Mucosa of rectum (tissue), 2 donors: ENCODE data around the gene SLC10A1.

Source experiments
- H3K27ac ChIP-seq, 2 donors: one replicate each; pipeline ENCODE4 v1.7.0; 2013; ENCODE audit warnings: inconsistent platforms in 2 of 2, low read depth in 2 of 2, low read length in 2 of 2
- H3K27me3 ChIP-seq, 2 donors: one replicate each; pipeline ENCODE4 v1.7.0; 2013; ENCODE audit warnings: low read length in 2 of 2; ENCODE audit not compliant: control insufficient read depth in 2 of 2, insufficient read depth in 2 of 2
- H3K36me3 ChIP-seq, 2 donors: one replicate each; pipeline ENCODE4 v1.7.0; 2013; ENCODE audit warnings: low read length in 2 of 2; ENCODE audit not compliant: control insufficient read depth in 2 of 2, insufficient read depth in 2 of 2
- H3K4me1 ChIP-seq, 2 donors: one replicate each; pipeline ENCODE4 v1.7.0; 2013; ENCODE audit warnings: low read length in 2 of 2, mild to moderate bottlenecking in 1 of 2; ENCODE audit not compliant: control insufficient read depth in 2 of 2, insufficient read depth in 2 of 2
- H3K4me3 ChIP-seq, 2 donors: one replicate each; pipeline ENCODE4 v1.7.0; 2013; ENCODE audit warnings: low read length in 2 of 2
- H3K9ac ChIP-seq, 2 donors: one replicate each; pipeline ENCODE4 v1.7.0; 2013; ENCODE audit warnings: low read length in 2 of 2, low read depth in 1 of 2, mild to moderate bottlenecking in 1 of 2
- H3K9me3 ChIP-seq, 2 donors: one replicate each; pipeline ENCODE4 v1.7.0; 2013; ENCODE audit warnings: low read length in 2 of 2; ENCODE audit not compliant: control insufficient read depth in 2 of 2
- donor health status: healthy.
- donor health status: Normal muscosa, but diverticular disease.

Gene SLC10A1

DNA sequence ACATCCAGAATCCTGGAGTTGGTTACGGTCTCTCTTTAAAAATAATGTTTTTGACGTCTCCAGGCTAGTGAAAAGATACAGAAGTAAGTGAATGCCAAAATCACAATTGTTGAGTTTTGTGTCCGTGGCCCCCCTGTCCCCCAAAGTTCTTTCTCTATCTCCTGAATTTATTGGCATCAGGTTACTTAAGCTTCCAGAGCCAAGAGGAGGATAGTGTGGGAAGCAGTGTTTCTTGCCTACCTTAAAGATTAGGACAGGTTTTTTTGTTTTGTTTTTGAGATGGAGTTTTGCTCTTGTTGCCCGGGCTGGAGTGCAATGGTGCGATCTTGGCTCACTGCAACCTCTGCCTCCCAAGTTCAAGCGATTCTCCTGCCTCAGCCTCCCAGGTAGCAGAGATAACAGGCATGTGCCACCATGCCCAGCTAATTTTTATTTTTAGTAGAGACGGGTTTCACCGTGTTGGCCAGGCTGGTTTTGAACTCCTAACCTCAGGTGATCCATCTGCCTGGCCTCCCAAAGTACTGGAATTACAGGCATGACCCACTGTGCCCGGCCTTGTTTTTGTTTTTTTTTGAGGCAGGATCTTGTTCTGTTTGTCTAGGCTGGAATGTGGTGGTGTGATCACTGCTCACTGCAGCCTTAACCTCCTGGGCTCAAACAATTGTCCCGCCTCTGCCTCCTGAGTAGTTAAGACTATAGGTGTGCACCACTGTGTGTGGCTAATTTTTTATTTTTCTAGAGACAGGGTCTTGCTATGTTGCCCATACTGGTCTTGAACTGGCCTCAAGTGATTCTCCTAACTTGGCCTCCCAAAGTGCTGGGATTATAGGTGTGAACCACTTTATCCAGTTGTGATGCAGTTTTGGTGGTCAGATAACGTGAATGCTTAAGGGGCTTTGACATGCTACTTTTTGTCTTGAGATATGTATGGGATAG lies 24.7 kb downstream of the SLC10A1 start:
- peaks cover 8 to 18% of the 10 kb centered on the region in 2 donors for H3K4me1 ChIP-seq
- H3K9me3 ChIP-seq, result no peaks in the 10 kb centered on the region
- H3K27me3 ChIP-seq, result no peaks in the 10 kb centered on the region
- no peak overlapping the region for H3K9ac ChIP-seq
- H3K27ac ChIP-seq, result no peak overlapping the region
- no peak overlapping the region for H3K4me3 ChIP-seq
- peaks cover 81 to 85% of the 10 kb centered on the region in 2 donors for H3K36me3 ChIP-seq

GRCh38 chr14:69771136-69771535 lies 25.9 kb downstream of the SLC10A1 start:
- no peak overlapping the region for H3K27ac ChIP-seq
- H3K27me3 ChIP-seq, result no peaks in the 10 kb centered on the region
- H3K36me3 ChIP-seq, result peaks cover 69 to 77% of the 10 kb centered on the region in 2 donors
- H3K9me3 ChIP-seq, result no peaks in the 10 kb centered on the region
- no peak overlapping the region for H3K4me3 ChIP-seq
- H3K9ac ChIP-seq, result no peak overlapping the region
- peaks cover 13 to 18% of the 10 kb centered on the region in 2 donors for H3K4me1 ChIP-seq

DNA sequence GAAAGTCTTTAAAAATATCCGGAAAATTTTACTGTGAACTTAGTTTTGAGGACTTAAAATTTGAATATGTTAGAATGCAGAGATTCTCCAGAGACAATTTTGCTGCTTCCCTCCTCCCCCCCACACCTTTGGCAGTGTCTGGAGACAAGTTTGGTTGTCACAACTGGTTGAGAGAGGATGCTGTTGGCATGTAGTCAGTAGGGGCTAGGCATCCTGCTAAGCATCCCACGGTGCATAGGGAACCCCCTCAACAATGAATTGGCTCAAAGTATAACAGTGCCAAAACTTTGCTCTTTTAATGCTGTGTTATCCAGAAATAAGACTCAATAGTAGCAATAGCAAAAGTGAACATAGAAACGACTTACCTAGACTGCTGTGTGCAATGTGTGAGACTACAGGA lies 26.5 kb downstream of the SLC10A1 start:
- no peaks in the 10 kb centered on the region for H3K9me3 ChIP-seq
- H3K27ac ChIP-seq, result no peak overlapping the region
- peaks cover 65 to 71% of the 10 kb centered on the region in 2 donors for H3K36me3 ChIP-seq
- H3K9ac ChIP-seq, result no peak overlapping the region
- H3K27me3 ChIP-seq, result no peaks in the 10 kb centered on the region
- no peak overlapping the region for H3K4me3 ChIP-seq
- H3K4me1 ChIP-seq, result peaks cover 13 to 18% of the 10 kb centered on the region in 2 donors

- H3K4me3 ChIP-seq, result peak overlapping the region; percentile 1 to 14
- H3K36me3 ChIP-seq, result peaks cover 61 to 64% of the 10 kb centered on the region in 2 donors
- no peaks in the 10 kb centered on the region for H3K27me3 ChIP-seq
- peaks cover 13 to 18% of the 10 kb centered on the region in 2 donors for H3K4me1 ChIP-seq
- H3K9me3 ChIP-seq, result no peaks in the 10 kb centered on the region
- no peak overlapping the region for H3K9ac ChIP-seq
- H3K27ac ChIP-seq, result no peak overlapping the region
Measured at GRCh38 chr14:69769623-69770022, 27.4 kb downstream of the SLC10A1 start.

DNA sequence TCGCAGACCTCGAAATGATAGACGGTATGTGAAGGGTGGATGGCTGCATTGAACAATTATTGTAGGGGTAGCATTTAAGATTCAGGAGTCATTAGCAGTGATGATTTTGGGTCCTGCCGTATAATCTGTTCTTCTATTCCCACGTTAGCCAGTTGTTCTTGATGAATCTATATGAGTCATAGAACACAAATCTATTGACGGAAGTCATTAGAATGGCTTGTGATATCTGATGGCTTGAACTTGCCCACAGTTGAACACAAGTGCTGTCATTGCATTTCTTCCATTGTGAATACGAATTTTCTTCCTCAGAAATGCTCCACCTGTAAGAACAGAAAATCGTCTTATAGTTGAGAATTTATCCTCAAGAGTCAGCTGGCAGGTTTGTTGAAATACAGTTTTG lies 28.2 kb downstream of the SLC10A1 start:
- H3K9me3 ChIP-seq, result no peaks in the 10 kb centered on the region
- H3K36me3 ChIP-seq, result peaks cover 55 to 58% of the 10 kb centered on the region in 2 donors
- no peak overlapping the region for H3K27ac ChIP-seq

GRCh38 chr14:69767369-69767999 lies 29.6 kb downstream of the SLC10A1 start:
- Histone ChIP-seq H3K9me3 (no peaks in the 10 kb centered on the region), H3K36me3 (peaks cover 43 to 44% of the 10 kb centered on the region in 2 donors), H3K4me1 (peaks cover 13 to 18% of the 10 kb centered on the region in 2 donors), H3K27ac (peak overlapping the region; percentile 99 to 100), H3K27me3 (no peaks in the 10 kb centered on the region), H3K4me3 (peak overlapping the region; percentile 93 to 99), H3K9ac (peak overlapping the region; percentile 100)

More for the DNA sequence above, 28.2 kb downstream of the SLC10A1 start:
- H3K4me3 ChIP-seq, result peak overlapping the region; percentile 93 to 99
- H3K4me1 ChIP-seq, result peaks cover 13 to 18% of the 10 kb centered on the region in 2 donors
- H3K9ac ChIP-seq, result no peak overlapping the region
- no peaks in the 10 kb centered on the region for H3K27me3 ChIP-seq

- peaks cover 13 to 18% of the 10 kb centered on the region in 2 donors for H3K4me1 ChIP-seq
- no peaks in the 10 kb centered on the region for H3K9me3 ChIP-seq
- no peaks in the 10 kb centered on the region for H3K27me3 ChIP-seq
- peak within 1 kb of the TSS; percentile 99 to 100 for H3K27ac ChIP-seq
- H3K36me3 ChIP-seq, result peaks cover 38 to 39% of the 10 kb centered on the region in 2 donors
- peak within 1 kb of the TSS; percentile 100 for H3K9ac ChIP-seq
- peak within 1 kb of the TSS; percentile 93 to 99 for H3K4me3 ChIP-seq
Measured at GRCh38 chr14:69766984-69767368, 30.1 kb downstream of the SLC10A1 start, which contains the start of gene SRSF5. Gene SRSF5, plus strand, starts transcription at chr14:69767142. Its CDS starts 1,015 bp downstream, at chr14:69768157.

DNA sequence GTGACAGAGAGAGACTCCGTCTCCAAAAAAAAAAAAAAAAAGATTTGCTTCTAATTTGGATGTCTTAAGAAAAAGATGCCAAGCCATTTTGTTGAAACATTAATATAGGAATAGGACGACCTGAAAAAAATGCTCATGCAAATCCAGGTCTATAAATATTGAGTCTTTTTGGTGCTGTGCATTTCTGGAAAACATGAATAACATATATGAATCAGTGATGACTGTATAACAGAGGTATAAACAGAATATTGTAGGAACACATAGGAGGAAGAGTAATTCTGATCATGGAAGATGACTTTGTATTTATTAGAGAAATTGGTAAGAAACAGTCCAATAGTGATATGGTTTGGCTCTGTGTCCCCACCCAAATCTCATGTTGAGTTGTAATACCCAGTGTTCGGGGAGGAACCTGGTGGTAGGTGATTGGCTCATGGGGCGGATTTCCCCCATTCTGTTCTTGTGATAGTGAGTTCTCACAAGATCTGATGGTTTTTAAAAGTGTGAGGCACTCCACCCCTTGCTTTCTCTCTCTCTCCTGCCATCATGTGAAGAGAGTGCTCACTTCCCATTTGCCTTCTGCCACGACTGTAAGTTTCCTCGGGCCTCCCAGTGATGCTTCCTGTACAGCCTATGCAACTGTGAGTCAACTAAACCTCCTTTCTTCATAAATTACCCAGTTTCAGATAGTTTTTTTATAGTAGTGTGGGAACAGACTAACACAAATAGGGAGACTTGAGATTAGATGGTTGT lies 33.1 kb downstream of the SLC10A1 start:
- Histone ChIP-seq H3K9me3 (no peaks in the 10 kb centered on the region), H3K27me3 (no peaks in the 10 kb centered on the region), H3K27ac (no peak overlapping the region), H3K4me3 (no peak overlapping the region), H3K4me1 (peaks cover 9 to 13% of the 10 kb centered on the region in 2 donors), H3K9ac (no peak overlapping the region), H3K36me3 (peaks cover 10 to 12% of the 10 kb centered on the region in 2 donors)

DNA sequence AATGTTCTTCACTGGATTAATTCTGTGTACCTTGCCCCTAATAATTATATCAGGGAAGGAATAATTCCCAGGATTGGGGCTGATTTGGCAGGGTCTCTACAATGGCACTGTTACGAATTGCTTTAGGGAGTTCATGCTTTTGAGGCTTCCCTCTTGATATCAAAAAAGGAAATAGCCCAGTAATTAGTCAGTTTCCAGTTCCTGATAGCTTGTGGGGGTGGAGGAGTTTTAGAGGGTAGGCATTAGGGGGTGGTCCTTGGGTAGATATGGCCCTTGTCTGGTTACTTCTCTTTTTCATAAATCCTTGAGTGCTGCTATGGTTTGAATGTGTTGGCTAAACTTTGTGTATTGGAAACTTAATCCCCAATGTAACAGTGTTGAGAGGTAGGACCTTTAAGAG lies 36.2 kb downstream of the SLC10A1 start:
- H3K27me3 ChIP-seq, result no peaks in the 10 kb centered on the region
- H3K27ac ChIP-seq, result no peak overlapping the region
- no peak overlapping the region for H3K4me3 ChIP-seq
- H3K9ac ChIP-seq, result no peak overlapping the region
- H3K9me3 ChIP-seq, result no peaks in the 10 kb centered on the region
- H3K36me3 ChIP-seq, result no peaks in the 10 kb centered on the region
- peaks cover 0 to 6% of the 10 kb centered on the region in 2 donors for H3K4me1 ChIP-seq
